ENCODE results near the gene PTDSS2. TPM values are rescaled to one million over a fixed set of nuclear protein-coding genes. Genes with fewer than 3 reads are reported as not detected.

PTDSS2 gene
- total and polyA plus RNA-seq, 2 of the 4 experiments (the other 2 are of a cell fraction): 23.5 to 26.6 TPM

- in situ Hi-C loops (cut with MboI; ENCODE audit: low sequenced_read_pairs): no loop called here
- BruUV-seq (replicated peaks): no TSS peak
- no peak overlapping the region for H2BK15ac ChIP-seq (ENCODE audit: low read depth, low read length)
- peaks cover 29% of the 10 kb centered on the region for H3K36me3 ChIP-seq (ENCODE audit: control insufficient read depth, insufficient read depth, low read length)
- H3K27me3 ChIP-seq (ENCODE audit: control insufficient read depth, insufficient read depth, low read length): no peaks in the 10 kb centered on the region
- H4K5ac ChIP-seq (ENCODE audit: low read depth, low read length): no peak overlapping the region
- H3K9ac ChIP-seq (ENCODE audit: low read depth, low read length): no peak overlapping the region
- H3K23ac ChIP-seq (ENCODE audit: low read depth, low read length): no peak overlapping the region
- H4K20me1 ChIP-seq (ENCODE audit: insufficient read depth, low read length): peaks cover under 1% of the 10 kb centered on the region; the same call in 1 of the 2 replicates
- DNase-seq (no peak), ATAC-seq (ENCODE audit: low read depth) (no peak)
- no peak overlapping the region for H2AK5ac ChIP-seq (ENCODE audit: low read depth, low read length)
- H3K56ac ChIP-seq (ENCODE audit: extremely low read depth, insufficient read depth, low read length): no peak overlapping the region
- no peak overlapping the region for H4K91ac ChIP-seq (ENCODE audit: insufficient read depth, low read depth, low read length)
- H3K9me3 ChIP-seq (ENCODE audit: control insufficient read depth, insufficient read depth, low read length): no peaks in the 10 kb centered on the region
- CTCF ChIA-PET: no interaction called here
- no peak overlapping the region for H3K18ac ChIP-seq (ENCODE audit: low read depth, low read length)
- H3K4ac ChIP-seq (ENCODE audit: low read depth, low read length): no peak overlapping the region
- peaks cover 0 to 16% of the 10 kb centered on the region in 2 experiments; a peak in 2 of 4 replicates for H3K79me1 ChIP-seq (ENCODE audit: low read depth in 1 of 2, low read length in 2 of 2)
- H3K9me1 ChIP-seq (ENCODE audit: insufficient read depth, low read length): no peaks in the 10 kb centered on the region
- no peak for TF ChIP-seq NFE2L2 (IDR thresholded peaks at IDR 0.05; ENCODE audit: low read depth, low read length)
- TF ChIP-seq RCOR1 (IDR thresholded peaks at IDR 0.05; ENCODE audit: insufficient replicate concordance, low read length): no peak
- no peak for TF ChIP-seq RAD21 (IDR thresholded peaks at IDR 0.05; ENCODE audit: low read length)
- TF ChIP-seq BHLHE40 (IDR thresholded peaks at IDR 0.05; ENCODE audit: low read depth, low read length): no peak
- TF ChIP-seq CHD1 (IDR thresholded peaks at IDR 0.05; ENCODE audit: low read depth, low read length): no peak
- no peak for TF ChIP-seq CEBPB (IDR thresholded peaks at IDR 0.05; ENCODE audit: low read depth, low read length)
- TF ChIP-seq, protein P1, sequence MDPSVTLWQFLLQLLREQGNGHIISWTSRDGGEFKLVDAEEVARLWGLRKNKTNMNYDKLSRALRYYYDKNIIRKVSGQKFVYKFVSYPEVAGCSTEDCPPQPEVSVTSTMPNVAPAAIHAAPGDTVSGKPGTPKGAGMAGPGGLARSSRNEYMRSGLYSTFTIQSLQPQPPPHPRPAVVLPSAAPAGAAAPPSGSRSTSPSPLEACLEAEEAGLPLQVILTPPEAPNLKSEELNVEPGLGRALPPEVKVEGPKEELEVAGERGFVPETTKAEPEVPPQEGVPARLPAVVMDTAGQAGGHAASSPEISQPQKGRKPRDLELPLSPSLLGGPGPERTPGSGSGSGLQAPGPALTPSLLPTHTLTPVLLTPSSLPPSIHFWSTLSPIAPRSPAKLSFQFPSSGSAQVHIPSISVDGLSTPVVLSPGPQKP (IDR thresholded peaks at IDR 0.05; ENCODE audit: borderline replicate concordance, low read depth, low read length): no peak
- TF ChIP-seq MAZ (IDR thresholded peaks at IDR 0.05; ENCODE audit: borderline replicate concordance, low read depth, low read length): no peak
- no peak for TF ChIP-seq MAFK (IDR thresholded peaks at IDR 0.05; ENCODE audit: low read depth, low read length)
- no peak for TF ChIP-seq CTCF (conservative IDR thresholded peaks at IDR 0.05; ENCODE audit: low read depth, low read length)
- no peak for TF ChIP-seq MXI1 (IDR thresholded peaks at IDR 0.05; ENCODE audit: borderline replicate concordance, low read depth, low read length)
- TF ChIP-seq SMC3 (IDR thresholded peaks at IDR 0.05; ENCODE audit: low read depth, low read length): no peak
- TF ChIP-seq RFX5 (IDR thresholded peaks at IDR 0.05; ENCODE audit: low read depth, low read length): no peak
- no peak for TF ChIP-seq FOS (IDR thresholded peaks at IDR 0.05; ENCODE audit: low read depth, low read length)
- TF ChIP-seq POLR2A (IDR thresholded peaks at IDR 0.05; ENCODE audit: low read depth, low read length): no peak
- TF ChIP-seq, protein P2, sequence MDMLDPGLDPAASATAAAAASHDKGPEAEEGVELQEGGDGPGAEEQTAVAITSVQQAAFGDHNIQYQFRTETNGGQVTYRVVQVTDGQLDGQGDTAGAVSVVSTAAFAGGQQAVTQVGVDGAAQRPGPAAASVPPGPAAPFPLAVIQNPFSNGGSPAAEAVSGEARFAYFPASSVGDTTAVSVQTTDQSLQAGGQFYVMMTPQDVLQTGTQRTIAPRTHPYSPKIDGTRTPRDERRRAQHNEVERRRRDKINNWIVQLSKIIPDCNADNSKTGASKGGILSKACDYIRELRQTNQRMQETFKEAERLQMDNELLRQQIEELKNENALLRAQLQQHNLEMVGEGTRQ (IDR thresholded peaks at IDR 0.05; ENCODE audit: low read depth, low read length): no peak
- no peak overlapping the region for H2BK120ac ChIP-seq (ENCODE audit: low read depth, low read length)
- dilution Hi-C loops (cut with HindIII; ENCODE audit: low sequenced_read_pairs, unreplicated experiment): no loop called here
- H3K14ac ChIP-seq (replicated peaks; ENCODE audit: low read depth, low read length): no peak overlapping the region
- H3K4me1 ChIP-seq (ENCODE audit: control insufficient read depth, insufficient read depth, low read length): no peaks in the 10 kb centered on the region
- no peak overlapping the region for H2AFZ ChIP-seq (replicated peaks; ENCODE audit: low read length, poor library complexity)
- H3K4me3 ChIP-seq (ENCODE audit: insufficient read depth, low read depth, low read length): no peak overlapping the region
- no peak overlapping the region for H3K27ac ChIP-seq (ENCODE audit: insufficient read depth, low read length)
- no peak overlapping the region for H3K4me2 ChIP-seq (ENCODE audit: low read depth, low read length)
- no peak overlapping the region for H2BK20ac ChIP-seq (ENCODE audit: low read depth, low read length)
- POLR2A ChIA-PET (ENCODE audit: unreplicated experiment): no interaction called here
- H4K8ac ChIP-seq (ENCODE audit: low read depth in 2 of 2, low read length in 2 of 2): no peak overlapping the region
- WGBS, 2 experiments (ENCODE audit: extremely low coverage in 2 of 2, insufficient read length in 1 of 2): 98% methylated on average over 27 of the region's 37 CpGs; no CpG with 5 or more reads in 1 of the 2 experiments
- H2AK9ac ChIP-seq (replicated peaks; ENCODE audit: low read depth, low read length, poor library complexity): no peak overlapping the region
- intact Hi-C loops (cut with micrococcal nuclease): no loop called here
- H2BK5ac ChIP-seq (ENCODE audit: low read depth, low read length, poor library complexity, severe bottlenecking): no peak overlapping the region
Measured at GRCh38 chr11:489610-490185, 39.6 kb downstream of the PTDSS2 start.
